ENCODE data around the gene CEP170B. TPM values are rescaled to one million over a fixed set of nuclear protein-coding genes. Genes with fewer than 3 reads are reported as not detected.

Gene CEP170B
- total and polyA plus RNA-seq, 9 of the 15 experiments (the other 6 are each of a cell fraction or from before 2014, with no cell fraction given): 0.01 to 10.2 (median 2.2) TPM

DNA sequence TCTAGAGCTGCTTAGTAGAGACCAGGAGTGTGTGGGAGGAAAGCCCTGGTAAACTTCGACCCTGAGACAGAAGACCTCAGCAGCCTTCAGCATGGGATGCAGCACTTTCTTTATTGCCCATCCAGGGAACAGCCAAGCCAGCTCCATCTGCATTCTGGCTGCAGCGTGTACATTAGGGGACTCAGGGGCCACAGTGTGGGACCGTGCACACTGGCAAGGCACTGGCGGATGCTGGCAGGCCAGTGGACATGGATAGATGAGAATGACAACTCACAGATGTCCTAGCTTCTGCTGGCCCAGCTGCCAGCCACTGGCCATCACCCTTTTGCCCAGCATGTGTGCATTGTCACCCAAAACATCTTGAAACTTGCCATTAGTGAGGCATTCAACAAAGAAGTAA is 72.1 kb downstream of the CEP170B start:
- POLR2A ChIA-PET: interaction anchor here (0.6 kb wide), 1 partner anchor 35 kb away, joined by 3 read pairs; no protein-coding TSS in a partner anchor
- H3K9me3 ChIP-seq (replicated peaks; ENCODE audit: control insufficient read depth, insufficient read depth, low read depth, low read length): no peaks in the 10 kb centered on the region
- no peaks in the 10 kb centered on the region for H3K79me2 ChIP-seq (ENCODE audit: control insufficient read depth, insufficient read depth, low read length)
- no peaks in the 10 kb centered on the region for H3K36me3 ChIP-seq (ENCODE audit: control insufficient read depth, insufficient read depth, low read length)
- no peak for TF ChIP-seq WHSC1 (IDR thresholded peaks at IDR 0.05; ENCODE audit: low read length)
- in situ Hi-C loops (cut with MboI) (no loop called here), intact Hi-C loops (cut with micrococcal nuclease) (no loop called here)
- no peak for ATAC-seq
- no peak overlapping the region for H3K9ac ChIP-seq (ENCODE audit: insufficient read depth in 1 of 2, low read depth in 2 of 2, low read length in 2 of 2)
- no peak for FAIRE-seq
- peaks cover 5 to 52% of the 10 kb centered on the region in 2 experiments; a peak in 4 of 5 replicates for H3K27me3 ChIP-seq (ENCODE audit: control insufficient read depth in 2 of 2, insufficient read depth in 2 of 2, low read length in 2 of 2)
- H3K9me1 ChIP-seq (ENCODE audit: control insufficient read depth, insufficient read depth, low read length): no peaks in the 10 kb centered on the region
- H3K27ac ChIP-seq (ENCODE audit: extremely low read depth, low read depth, low read length): no peak overlapping the region
- 0% methylated on average over 3 of the region's 4 CpGs for WGBS (ENCODE audit: insufficient coverage, low coverage, missing lambda C conversion rate)
- no peak overlapping the region for H3K4me3 ChIP-seq
- H3K4me2 ChIP-seq (ENCODE audit: insufficient read depth, low read length): no peak overlapping the region
- H3K4me1 ChIP-seq (replicated peaks in 1 of 2; ENCODE audit: control insufficient read depth in 2 of 2, insufficient read depth in 2 of 2, low read length in 2 of 2): peaks cover 0 to 12% of the 10 kb centered on the region in 2 experiments; a peak in 2 of 5 replicates
- H4K20me1 ChIP-seq (replicated peaks; ENCODE audit: control insufficient read depth, insufficient read depth, low read length): no peaks in the 10 kb centered on the region; the same call in 1 of the 2 replicates
- DNase-seq (ENCODE audit: extremely low read depth in 1 of 4, low spot score in 3 of 4): no peak
- H2AFZ ChIP-seq (ENCODE audit: low read depth, low read length): no peak overlapping the region
- CTCF ChIA-PET (ENCODE audit: low intra/inter-chr PET ratio): no interaction called here
- BruUV-seq (replicated peaks): no TSS peak

DNA sequence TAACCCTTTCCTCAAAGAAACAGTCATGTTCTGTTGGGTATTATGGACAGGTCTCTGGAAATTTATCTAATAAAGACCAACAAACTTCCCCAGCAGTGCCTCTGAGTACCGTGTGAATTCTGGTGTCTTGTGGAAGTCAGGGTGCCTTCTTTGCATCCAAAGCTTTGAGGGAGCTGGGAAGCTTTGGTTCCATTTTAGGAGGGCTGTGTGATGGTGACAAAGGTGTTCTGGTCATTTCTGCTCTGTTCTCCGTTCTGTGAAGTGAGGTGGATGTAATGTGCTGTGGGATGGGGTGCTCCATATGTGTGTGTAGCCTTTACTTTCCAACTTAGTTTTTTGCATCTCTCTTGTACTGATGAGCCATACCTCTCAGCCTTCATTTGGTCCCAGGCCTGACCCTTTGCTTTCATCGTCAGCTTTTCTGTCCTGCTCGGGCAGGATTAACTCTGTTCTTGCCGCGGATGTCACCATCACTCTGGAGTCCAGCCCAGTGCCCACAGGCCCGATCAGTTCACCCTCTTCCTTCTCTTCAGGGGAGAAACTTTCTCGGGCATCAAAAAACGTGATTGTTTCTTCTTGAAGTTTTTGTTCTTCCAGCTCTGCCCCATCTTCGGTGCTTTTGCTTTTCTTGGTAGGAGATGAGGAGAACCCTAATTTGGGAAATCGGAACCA is 72.8 kb downstream of the CEP170B start:
- in situ Hi-C loops (cut with MboI): no loop called here
- no peak for DNase-seq (ENCODE audit: extremely low read depth in 1 of 4, low spot score in 3 of 4)
- H3K9me1 ChIP-seq (ENCODE audit: control insufficient read depth, insufficient read depth, low read length): no peaks in the 10 kb centered on the region
- no peak overlapping the region for H3K4me3 ChIP-seq
- H4K20me1 ChIP-seq (replicated peaks; ENCODE audit: control insufficient read depth, insufficient read depth, low read length): no peaks in the 10 kb centered on the region; the same call in 1 of the 2 replicates
- ATAC-seq: no peak
- no peaks in the 10 kb centered on the region for H3K79me2 ChIP-seq (ENCODE audit: control insufficient read depth, insufficient read depth, low read length)
- peaks cover 5 to 58% of the 10 kb centered on the region in 2 experiments; a peak in 4 of 5 replicates for H3K27me3 ChIP-seq (ENCODE audit: control insufficient read depth in 2 of 2, insufficient read depth in 2 of 2, low read length in 2 of 2)
- H2AFZ ChIP-seq (ENCODE audit: low read depth, low read length): no peak overlapping the region
- H3K27ac ChIP-seq (ENCODE audit: extremely low read depth, low read depth, low read length): no peak overlapping the region
- no peak overlapping the region for H3K9ac ChIP-seq (ENCODE audit: insufficient read depth in 1 of 2, low read depth in 2 of 2, low read length in 2 of 2)
- peaks cover 0 to 5% of the 10 kb centered on the region in 2 experiments; a peak in 2 of 5 replicates for H3K4me1 ChIP-seq (replicated peaks in 1 of 2; ENCODE audit: control insufficient read depth in 2 of 2, insufficient read depth in 2 of 2, low read length in 2 of 2)
- intact Hi-C loops (cut with micrococcal nuclease): no loop called here
- WGBS (ENCODE audit: insufficient coverage, low coverage, missing lambda C conversion rate): 3% methylated on average over 10 of the region's 11 CpGs
- ChIA-PET POLR2A (no interaction called here), CTCF (ENCODE audit: low intra/inter-chr PET ratio) (no interaction called here)
- FAIRE-seq: no peak
- H3K36me3 ChIP-seq (ENCODE audit: control insufficient read depth, insufficient read depth, low read length): no peaks in the 10 kb centered on the region
- BruUV-seq (replicated peaks): no TSS peak
- H3K4me2 ChIP-seq (ENCODE audit: insufficient read depth, low read length): no peak overlapping the region
- H3K9me3 ChIP-seq (replicated peaks; ENCODE audit: control insufficient read depth, insufficient read depth, low read depth, low read length): no peaks in the 10 kb centered on the region
- TF ChIP-seq, protein P1, sequence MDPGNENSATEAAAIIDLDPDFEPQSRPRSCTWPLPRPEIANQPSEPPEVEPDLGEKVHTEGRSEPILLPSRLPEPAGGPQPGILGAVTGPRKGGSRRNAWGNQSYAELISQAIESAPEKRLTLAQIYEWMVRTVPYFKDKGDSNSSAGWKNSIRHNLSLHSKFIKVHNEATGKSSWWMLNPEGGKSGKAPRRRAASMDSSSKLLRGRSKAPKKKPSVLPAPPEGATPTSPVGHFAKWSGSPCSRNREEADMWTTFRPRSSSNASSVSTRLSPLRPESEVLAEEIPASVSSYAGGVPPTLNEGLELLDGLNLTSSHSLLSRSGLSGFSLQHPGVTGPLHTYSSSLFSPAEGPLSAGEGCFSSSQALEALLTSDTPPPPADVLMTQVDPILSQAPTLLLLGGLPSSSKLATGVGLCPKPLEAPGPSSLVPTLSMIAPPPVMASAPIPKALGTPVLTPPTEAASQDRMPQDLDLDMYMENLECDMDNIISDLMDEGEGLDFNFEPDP (CRISPR knock-in tag; IDR thresholded peaks at IDR 0.05): no peak
- TF ChIP-seq JUND (IDR thresholded peaks at IDR 0.05; ENCODE audit: borderline replicate concordance, low read depth, low read length): no peak
- no peak for TF ChIP-seq JUND (tag; IDR thresholded peaks at IDR 0.05; ENCODE audit: borderline replicate concordance, low read depth, low read length)
- TF ChIP-seq CCNT2 (IDR thresholded peaks at IDR 0.05; ENCODE audit: borderline replicate concordance, extremely low read depth, insufficient read length, low read depth, low read length): no peak
- TF ChIP-seq ZFX (CRISPR knock-in tag; IDR thresholded peaks at IDR 0.05): no peak
- no peak for TF ChIP-seq TAF7 (tag; IDR thresholded peaks at IDR 0.05)
- TF ChIP-seq NR1H2 (CRISPR knock-in tag; IDR thresholded peaks at IDR 0.05): no peak
- TF ChIP-seq TARDBP (IDR thresholded peaks at IDR 0.05): no peak
- TF ChIP-seq PCBP1 (IDR thresholded peaks at IDR 0.05; ENCODE audit: low read depth, low read length, poor library complexity, severe bottlenecking): no peak
- no peak for TF ChIP-seq SAFB2 (IDR thresholded peaks at IDR 0.05; ENCODE audit: borderline replicate concordance, low read depth, low read length, severe bottlenecking)
- TF ChIP-seq SMARCA4 (IDR thresholded peaks at IDR 0.05): no peak
- TF ChIP-seq RBBP5 (IDR thresholded peaks at IDR 0.05; ENCODE audit: borderline replicate concordance, insufficient read depth, low read length, poor library complexity, severe bottlenecking): no peak

Data from K562 (cell line).